Peyer's patch (tissue), 4 donors: ENCODE results near the gene BBLN. TPM values are rescaled to one million over a fixed set of nuclear protein-coding genes. Genes with fewer than 3 reads are reported as not detected.
"Not testable (repeated sequence)": the region's sequence is repeated elsewhere in the genome, so short reads cannot be mapped to it uniquely, and the experiment has no call there.

Experiments
- DNase-seq, 3 donors: peaks; one replicate each; pipeline ENCODE4 v3.0.0-alpha.2; 2017 to 2019
- H3K27ac ChIP-seq, 4 donors: fragments of 200-600 bp; sonication (generic); one replicate each; pipeline ENCODE4 v1.5.1; 2016 to 2019
- H3K27me3 ChIP-seq, 2 donors: fragments of 200-600 bp; sonication (generic); one replicate each; pipeline ENCODE4 v1.5.1; 2019
- H3K36me3 ChIP-seq, 3 donors: fragments of 200-600 bp; sonication (generic); one replicate each; pipeline ENCODE4 v1.5.1; 2016 to 2019
- H3K4me1 ChIP-seq, 4 donors: fragments of 200-600 bp; sonication (generic); one replicate each; pipeline ENCODE4 v1.5.1; 2016 to 2019
- H3K4me3 ChIP-seq, 4 donors: fragments of 200-600 bp; sonication (generic); 1 replicate in 3 of 4; 2 replicates in 1 of 4; pipeline ENCODE4 v1.5.1; 2016 to 2019; ENCODE audit warnings: mild to moderate bottlenecking in 1 of 4
- H3K9me3 ChIP-seq, 4 donors: fragments of 200-600 bp; sonication (generic); one replicate each; pipeline ENCODE4 v1.5.1; 2016 to 2019; ENCODE audit warnings: mild to moderate bottlenecking in 1 of 4
- CTCF ChIP-seq, 6 experiments: fragments of 450-650 bp in 4 of 6; fragments of 200-600 bp in 2 of 6; sonication (generic) in 1 of 6; IDR thresholded peaks; one replicate each; pipeline ENCODE4 v1.5.1; 2017 to 2019; ENCODE audit warnings: antibody characterized with exemption in 6 of 6, mild to moderate bottlenecking in 3 of 6, moderate library complexity in 1 of 6
- POLR2A ChIP-seq, 2 donors: fragments of 450-650 bp; IDR thresholded peaks; one replicate each; pipeline ENCODE4 v1.5.1; 2017; ENCODE audit warnings: antibody characterized with exemption in 2 of 2, mild to moderate bottlenecking in 2 of 2, moderate library complexity in 2 of 2
- total RNA-seq, 4 donors: library from RNA; depleted of rRNA; stranded (reverse); fragments of >200 nt; gene quantifications; one replicate each; pipeline ENCODE4 v1.1.0, GENCODE V29; 2016

BBLN gene
- total RNA-seq, 4 donors from 2014 or later, result 38.8 to 93.7 (median 70.2) TPM

GRCh38 chr9:128127990-128128835, 31.9 kb upstream of the BBLN start:
- Histone ChIP-seq H3K27ac (peak overlapping the region; percentile 91 to 99 (median 98)), H3K36me3 (peaks cover 0 to 16% (median 0%) of the 10 kb centered on the region in 3 donors), H3K27me3 (no peaks in the 10 kb centered on the region), H3K4me3 (peak overlapping the region; percentile 82 to 99 (median 99)), H3K9me3 (peaks cover 0 to 3% (median 0%) of the 10 kb centered on the region in 4 donors), H3K4me1 (peaks cover 4 to 30% (median 20%) of the 10 kb centered on the region in 4 donors)
- no peak for TF ChIP-seq CTCF (IDR thresholded peaks at IDR 0.05)
- peak; percentile 34 to 58 for TF ChIP-seq POLR2A (IDR thresholded peaks at IDR 0.05)
- DNase-seq, result peak; percentile 83 to 93 (median 91)

DNA sequence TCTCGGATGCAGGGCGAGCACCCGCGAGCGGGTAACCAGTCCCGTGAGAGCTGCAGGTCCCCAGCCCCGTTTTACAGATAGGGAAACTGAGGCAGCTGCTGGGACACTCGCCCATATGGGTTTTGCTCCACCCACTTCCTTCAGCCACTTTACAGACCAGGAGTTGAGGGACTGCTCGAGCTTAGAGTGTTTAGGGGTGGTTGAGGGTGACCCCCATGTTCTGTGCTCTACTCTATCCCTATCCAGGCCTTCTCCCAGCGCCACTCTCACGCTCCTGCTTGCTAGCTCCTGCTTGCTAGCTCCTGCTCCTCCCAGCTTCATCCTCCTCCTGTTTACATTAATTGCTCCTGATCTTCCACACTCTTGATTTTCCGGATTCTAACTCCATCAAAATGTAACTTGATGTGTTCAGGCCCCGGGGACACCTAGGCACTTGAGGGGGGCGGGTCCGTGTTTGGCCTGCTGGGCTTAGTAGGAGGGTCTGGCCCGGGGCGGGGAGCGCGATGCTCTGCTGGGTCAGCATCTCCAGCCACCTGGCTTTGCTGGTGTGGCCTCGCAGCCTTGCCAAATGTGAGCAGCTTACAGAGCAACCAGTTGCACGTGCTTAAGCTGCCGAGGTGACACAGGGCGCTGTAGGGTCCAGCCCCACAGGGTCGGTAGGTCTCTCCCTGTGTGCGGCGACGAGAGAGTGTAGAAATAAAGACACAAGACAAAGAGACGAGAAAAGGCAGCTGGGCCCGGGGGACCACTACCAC, 31.1 kb upstream of the BBLN start:
- peaks cover 4 to 30% (median 20%) of the 10 kb centered on the region in 4 donors for H3K4me1 ChIP-seq
- no peaks in the 10 kb centered on the region for H3K27me3 ChIP-seq
- H3K27ac ChIP-seq, result peak overlapping the region; percentile 91 to 99 (median 98)
- H3K36me3 ChIP-seq, result peaks cover 0 to 8% (median 0%) of the 10 kb centered on the region in 3 donors
- H3K4me3 ChIP-seq, result peak overlapping the region; percentile 82 to 99 (median 99)
- TF ChIP-seq CTCF (IDR thresholded peaks at IDR 0.05) (no peak), POLR2A (IDR thresholded peaks at IDR 0.05) (no peak)
- peak in 2 of 3 donors; percentile 48 to 50 for DNase-seq
- peaks cover 0 to 3% (median 0%) of the 10 kb centered on the region in 4 donors for H3K9me3 ChIP-seq

GRCh38 chr9:128129976-128130590, 30.0 kb upstream of the BBLN start:
- DNase-seq, result peak; percentile 28 to 89 (median 57)
- not testable (repeated sequence) for H3K36me3 ChIP-seq, H3K9me3 ChIP-seq, H3K27me3 ChIP-seq, H3K4me3 ChIP-seq, H3K27ac ChIP-seq
- TF ChIP-seq CTCF (IDR thresholded peaks at IDR 0.05), result peak in 5 of 6 experiments; percentile 15 to 51 (median 44)
- H3K4me1 ChIP-seq, result peaks cover 4 to 28% (median 18%) of the 10 kb centered on the region in 4 donors

GRCh38 chr9:128130651-128131050, 29.4 kb upstream of the BBLN start:
- H3K4me3 ChIP-seq, H3K27ac ChIP-seq, H3K9me3 ChIP-seq, H3K27me3 ChIP-seq, H3K36me3 ChIP-seq: not testable (repeated sequence)
- DNase-seq, result peak in 2 of 3 donors; percentile 14 to 41
- peaks cover 4 to 22% (median 13%) of the 10 kb centered on the region in 4 donors for H3K4me1 ChIP-seq

DNA sequence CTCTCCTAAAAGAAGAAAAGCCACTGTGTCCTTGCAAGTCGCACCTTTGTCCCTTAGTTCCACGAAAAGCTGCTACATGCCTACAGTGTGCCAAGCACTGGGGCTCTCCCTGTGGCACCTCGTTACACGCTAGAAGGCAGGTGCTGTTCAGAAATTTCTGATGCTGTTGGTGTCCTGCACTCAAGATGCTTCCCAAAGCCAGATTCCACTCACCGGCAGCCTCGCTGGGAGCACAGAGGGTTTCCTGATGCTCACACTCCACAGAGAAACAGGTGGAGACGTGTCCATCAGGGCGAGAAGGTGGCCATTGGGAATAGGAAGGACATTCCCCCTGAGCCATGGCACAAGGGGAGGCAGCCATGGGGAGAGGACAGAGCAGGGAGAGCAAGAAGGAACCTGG, 28.7 kb upstream of the BBLN start:
- peak in 1 of 3 donors; percentile 25 for DNase-seq
- not testable (repeated sequence) for H3K27ac ChIP-seq

DNA sequence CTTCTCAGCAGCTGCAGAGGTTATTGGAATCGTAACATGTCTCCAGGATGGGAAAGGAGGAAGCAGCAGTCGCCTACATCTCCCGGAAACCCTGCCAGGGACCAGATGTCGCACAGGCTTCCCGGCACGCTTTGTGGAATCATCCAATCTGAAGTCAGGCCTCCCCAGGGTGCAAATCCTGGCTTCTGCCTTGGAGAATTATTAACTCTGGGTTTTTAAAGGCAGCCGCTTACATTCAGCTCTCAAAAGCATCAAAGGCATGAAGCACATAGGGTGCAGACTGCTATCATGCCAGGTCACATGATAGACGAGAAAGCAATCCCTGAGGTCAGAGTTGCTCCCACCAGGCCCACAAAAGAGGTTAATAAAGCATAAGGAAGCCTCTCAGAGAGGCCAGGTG, 27.9 kb upstream of the BBLN start:
- not testable (repeated sequence) for H3K27me3 ChIP-seq, H3K4me1 ChIP-seq, H3K36me3 ChIP-seq, H3K9me3 ChIP-seq, H3K4me3 ChIP-seq
- H3K27ac ChIP-seq, result peak overlapping the region in 1 of 4 donors; percentile 35
- DNase-seq, result peak in 2 of 3 donors; percentile 47

More for the DNA sequence above, 28.7 kb upstream of the BBLN start:
- H3K4me1 ChIP-seq, result peaks cover under 1 to 15% (median 7%) of the 10 kb centered on the region in 4 donors
- H3K4me3 ChIP-seq, H3K36me3 ChIP-seq, H3K27me3 ChIP-seq, H3K9me3 ChIP-seq: not testable (repeated sequence)

GRCh38 chr9:128135561-128135960, 24.5 kb upstream of the BBLN start:
- H3K4me1 ChIP-seq, H3K27me3 ChIP-seq, H3K27ac ChIP-seq, H3K36me3 ChIP-seq, H3K9me3 ChIP-seq, H3K4me3 ChIP-seq: not testable (repeated sequence)
- DNase-seq, result peak in 1 of 3 donors; percentile 22
